RPMI8226 (cell line): ENCODE measurements around the gene NOBOX.
"Not testable (repeated sequence)": the region's sequence is repeated elsewhere in the genome, so short reads cannot be mapped to it uniquely, and the experiment has no call there.

Experiments used
- DNase-seq: peaks from one replicate; pipeline ENCODE4 v3.0.0-alpha.2; 2015

The NOBOX gene

DNA sequence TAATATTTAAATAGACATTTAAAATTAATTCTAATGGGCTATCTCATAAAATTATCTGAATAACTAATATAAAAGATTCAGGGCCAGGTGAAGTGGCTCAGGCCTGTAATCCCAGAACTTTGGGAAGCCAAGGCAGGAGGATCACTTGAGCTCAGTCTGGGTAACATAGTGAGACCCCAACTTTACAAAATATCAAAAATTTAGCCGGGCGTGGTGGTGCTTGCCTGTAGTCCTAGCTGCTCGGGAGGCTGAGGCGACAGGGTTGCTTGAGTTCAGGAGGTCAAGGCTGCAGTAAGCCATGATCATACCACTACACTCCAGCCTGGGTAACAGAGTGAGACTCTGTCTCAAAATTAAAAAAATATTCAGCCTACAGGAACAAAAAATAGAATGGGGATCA lies 12.5 kb downstream of the NOBOX start:
- DNase-seq, result no peak

DNA sequence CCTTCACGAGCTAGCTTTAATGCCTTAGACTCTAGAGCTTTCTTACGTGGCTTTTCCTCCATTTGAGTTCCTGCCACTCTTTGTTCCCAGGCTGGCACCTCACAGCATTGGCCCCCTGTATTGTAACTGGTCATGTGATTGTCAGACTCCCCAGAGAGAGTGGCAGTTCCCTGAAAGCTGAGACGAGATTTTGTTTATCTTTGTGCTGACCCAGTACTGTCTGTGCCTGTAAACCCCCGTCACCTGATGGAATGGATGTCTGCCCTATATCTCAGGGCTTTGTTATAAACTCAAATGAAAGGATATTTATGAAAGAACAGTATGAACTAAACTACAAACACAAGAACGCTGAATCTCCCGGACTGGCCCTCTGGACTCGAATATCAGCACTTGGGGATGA lies 13.0 kb downstream of the NOBOX start:
- DNase-seq, result no peak

DNA sequence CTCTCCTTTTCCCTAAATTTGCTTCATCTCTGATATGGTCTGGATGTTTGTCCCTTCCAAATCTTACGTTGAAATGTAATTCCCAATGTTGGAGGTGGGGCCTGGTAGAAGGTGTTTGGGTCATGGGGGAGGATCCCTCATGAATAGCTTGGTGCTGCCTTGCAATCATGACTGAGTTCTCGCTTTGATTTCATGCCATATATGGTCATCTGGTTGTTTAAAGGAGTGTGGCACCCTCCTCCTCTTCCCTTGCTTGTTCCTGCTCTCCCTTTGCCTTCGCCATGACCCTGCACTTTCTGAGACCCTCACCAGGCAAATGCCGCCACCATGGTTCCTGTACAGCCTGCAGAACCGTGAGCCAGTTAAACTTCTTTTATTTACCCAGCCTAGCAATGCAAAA lies 14.5 kb downstream of the NOBOX start:
- no peak for DNase-seq

DNA sequence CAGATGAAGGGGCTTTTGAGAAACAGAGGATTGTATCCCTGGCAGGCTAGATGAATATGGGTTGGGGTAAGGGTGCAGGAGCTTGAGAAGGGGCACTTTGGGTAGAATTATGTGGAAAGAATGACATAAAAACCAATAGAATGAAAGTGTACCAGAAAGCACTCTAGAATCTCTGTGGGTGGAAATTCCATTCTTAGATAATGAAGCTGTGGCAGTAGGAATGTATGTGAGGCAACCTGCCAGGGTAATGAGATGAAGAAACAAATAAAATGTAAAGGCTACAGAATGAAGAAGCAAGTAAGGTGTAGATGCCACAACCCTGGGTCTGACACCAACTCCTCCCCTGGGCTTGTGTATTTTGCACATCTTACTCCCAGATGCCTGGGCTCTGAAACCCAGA lies 16.8 kb downstream of the NOBOX start:
- no peak for DNase-seq

DNA sequence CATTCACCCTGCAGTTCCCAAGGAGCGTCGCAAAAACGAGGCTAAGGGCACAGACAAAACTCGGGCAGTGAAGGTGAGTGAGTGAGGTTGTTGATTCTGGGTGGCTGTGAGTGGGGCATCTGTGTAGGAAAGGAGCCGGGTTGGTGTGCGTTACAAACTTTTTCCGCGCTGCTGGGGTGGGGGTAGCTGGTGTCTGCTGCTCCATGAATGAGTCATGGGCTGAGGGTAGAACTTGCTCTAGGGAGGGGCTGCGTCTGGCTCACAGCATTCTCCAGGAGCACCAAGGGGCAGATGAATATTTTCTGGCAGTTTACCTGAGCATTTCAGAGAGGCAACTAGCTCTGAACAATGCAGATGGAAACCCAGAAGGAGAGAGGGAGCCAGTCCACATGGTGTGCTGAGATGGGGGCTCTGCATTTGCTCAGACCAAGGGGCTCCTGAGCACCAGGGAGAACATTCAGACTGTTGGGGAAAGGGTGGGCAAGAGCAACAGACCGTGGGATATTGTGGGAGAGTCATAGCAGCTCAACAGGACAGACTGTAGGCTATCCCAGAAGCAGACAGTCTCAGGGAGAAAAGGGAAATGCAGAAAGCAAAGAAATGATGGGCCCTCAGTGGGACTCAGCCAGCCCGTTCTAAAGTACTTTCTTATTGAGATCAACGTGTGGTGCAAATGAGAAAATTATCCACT lies 18.8 kb downstream of the NOBOX start:
- DNase-seq, result no peak

DNA sequence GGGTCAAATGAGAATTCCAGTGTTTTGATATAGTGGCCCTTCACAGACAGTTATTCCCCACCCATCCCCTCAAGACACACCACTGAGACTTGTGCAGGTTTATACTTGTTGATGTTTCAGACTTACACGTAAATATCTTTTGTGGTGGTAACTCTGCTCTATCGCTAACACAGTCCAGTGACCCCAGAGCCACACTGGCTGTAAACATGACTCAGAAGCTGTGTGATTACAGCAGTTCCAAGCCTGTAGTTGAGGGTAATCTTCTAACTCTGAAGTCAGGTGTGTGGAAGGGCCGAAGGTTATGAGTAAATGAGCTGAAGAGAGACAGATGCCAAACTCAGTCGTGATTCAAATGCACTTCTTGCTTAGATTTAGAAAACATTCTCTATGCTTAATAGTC lies 19.4 kb downstream of the NOBOX start:
- no peak for DNase-seq

DNA sequence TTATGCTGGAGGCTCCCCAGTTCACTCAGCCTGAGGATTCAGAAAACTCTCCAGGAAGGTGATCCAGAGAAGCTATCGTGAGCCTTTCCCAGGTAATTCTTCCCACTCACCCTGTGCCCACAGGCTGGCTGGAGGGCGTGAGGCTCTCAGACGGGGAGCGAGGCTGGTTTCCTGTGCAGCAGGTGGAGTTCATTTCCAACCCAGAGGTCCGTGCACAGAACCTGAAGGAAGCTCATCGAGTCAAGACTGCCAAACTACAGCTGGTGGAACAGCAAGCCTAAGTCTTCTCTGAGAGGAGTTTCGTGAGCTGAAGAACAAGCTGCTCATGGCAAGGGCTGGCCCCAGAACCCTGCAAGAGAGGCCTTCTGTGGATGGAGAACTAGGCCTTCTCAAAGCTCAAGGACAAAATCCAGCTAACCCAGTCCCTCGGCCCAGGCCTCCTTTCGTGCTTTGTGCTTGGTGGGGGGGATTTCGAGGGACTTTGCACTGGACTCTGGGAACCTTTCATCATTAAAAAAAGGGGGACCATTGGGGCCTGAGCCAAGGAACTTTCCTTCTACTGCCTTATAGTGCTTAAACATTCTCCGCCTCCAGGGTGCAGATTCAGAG lies 23.6 kb downstream of the NOBOX start:
- DNase-seq, result no peak

DNA sequence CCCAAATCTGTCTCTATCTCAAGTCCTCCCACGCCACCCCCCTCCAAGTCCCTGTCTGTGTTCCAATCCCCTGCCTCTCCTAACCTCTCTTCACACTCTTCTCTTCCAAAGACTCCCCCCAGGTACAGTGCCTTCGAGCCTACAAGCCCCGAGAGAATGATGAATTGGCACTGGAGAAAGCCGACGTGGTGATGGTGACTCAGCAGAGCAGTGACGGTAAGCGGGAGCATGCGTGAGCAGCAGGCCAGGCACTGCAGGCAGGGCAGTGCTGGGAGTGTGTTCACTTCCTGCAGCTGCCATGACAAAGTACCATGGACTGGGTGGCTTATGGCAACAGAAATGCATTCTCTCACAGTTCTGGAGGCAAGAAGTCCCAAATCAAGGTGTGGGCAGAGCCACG lies 24.8 kb downstream of the NOBOX start:
- DNase-seq, result no peak

DNA sequence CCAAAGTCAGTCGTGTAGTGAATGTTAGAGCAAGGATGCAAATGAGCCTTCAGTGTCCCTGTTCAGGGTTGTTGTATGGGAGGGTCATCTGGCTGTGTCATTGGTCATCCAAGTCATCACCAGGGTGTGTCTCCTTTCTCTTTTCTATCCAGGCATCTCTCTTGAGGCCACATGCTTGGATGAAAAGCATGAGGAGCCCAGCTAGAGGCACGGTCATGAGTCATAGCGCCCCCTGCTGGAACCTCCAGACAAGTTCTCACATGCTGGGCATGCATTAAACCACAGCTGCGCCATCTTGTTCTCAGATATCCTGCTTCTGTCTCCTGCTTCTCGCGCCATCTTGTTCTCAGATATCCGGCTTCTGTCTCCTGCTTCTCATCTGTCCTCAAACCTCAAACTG lies 34.3 kb downstream of the NOBOX start:
- not testable (repeated sequence) for DNase-seq

DNA sequence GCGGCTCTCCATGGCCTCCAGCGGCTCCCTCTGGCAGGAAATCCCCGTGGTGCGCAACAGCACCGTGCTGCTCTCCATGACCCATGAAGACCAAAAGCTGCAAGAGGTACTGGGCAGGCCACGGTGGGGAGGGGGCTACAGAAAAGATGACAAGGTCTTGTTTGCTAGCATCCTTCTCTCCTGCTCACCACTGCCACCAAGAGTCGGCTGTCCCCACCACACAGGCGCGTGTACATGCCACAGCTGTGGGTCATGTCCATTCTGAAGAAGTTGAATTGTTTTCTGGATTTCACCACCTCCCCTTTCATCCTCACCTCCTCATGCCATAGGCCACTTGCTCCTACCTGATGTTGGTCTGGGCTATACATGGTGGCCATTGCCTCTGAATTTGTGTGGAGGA lies 36.2 kb downstream of the NOBOX start:
- DNase-seq, result not testable (repeated sequence)

DNA sequence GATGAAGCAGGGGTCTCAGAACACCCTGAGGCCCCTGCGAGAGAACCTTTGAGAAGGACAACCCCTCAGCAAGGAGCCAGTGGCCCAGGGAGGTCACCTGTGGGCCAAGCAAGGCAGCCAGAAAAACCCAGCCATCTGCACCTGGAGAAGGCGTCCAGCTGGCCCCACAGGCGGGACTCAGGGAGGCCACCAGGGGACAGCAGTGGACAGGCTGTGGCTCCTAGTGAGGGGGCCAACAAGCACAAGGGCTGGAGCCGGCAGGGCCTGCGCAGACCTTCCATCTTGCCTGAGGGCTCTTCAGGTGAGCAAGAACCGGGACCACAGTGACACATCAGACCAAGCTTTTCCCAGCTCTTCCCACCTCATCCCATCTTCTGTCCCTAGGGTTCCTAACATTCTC lies 38.0 kb downstream of the NOBOX start:
- not testable (repeated sequence) for DNase-seq

DNA sequence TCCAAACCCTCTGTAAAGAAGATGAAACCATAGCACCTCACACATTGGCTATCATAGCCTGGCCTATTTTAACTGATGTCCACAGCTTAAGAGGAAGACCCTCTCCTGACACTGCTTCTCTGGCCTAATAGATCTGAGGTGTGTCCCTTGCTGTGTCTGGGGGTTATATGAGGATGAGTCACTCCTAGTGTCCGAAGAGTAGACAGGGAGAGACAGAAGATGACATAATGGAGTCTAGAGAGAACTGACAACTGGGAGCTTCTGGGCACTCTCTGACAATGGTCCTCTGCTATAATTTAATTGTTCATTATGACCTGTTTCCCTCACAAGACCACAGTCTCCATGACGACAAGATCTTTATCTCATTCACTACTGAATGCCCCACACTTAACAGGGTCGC lies 41.4 kb downstream of the NOBOX start:
- DNase-seq, result not testable (repeated sequence)

DNA sequence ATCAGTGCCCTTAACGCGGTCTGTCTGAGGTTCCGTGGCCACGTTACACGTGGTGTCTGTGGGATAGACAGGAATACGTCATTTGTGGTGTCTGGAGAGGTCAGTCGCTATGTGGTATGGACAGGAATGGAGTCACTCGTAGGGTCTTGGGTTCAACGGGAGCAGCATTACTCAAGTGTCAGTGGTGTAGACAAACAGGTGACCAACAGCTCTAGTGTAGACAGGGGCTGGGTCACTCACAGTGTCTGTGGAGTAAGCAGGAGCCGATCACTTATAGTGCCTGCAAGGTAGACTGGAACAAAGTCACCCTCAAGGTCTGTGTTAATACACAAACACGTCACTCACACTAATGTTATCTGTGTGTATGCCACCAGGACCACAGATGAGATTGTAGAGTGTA lies 46.6 kb downstream of the NOBOX start:
- DNase-seq, result not testable (repeated sequence)

DNA sequence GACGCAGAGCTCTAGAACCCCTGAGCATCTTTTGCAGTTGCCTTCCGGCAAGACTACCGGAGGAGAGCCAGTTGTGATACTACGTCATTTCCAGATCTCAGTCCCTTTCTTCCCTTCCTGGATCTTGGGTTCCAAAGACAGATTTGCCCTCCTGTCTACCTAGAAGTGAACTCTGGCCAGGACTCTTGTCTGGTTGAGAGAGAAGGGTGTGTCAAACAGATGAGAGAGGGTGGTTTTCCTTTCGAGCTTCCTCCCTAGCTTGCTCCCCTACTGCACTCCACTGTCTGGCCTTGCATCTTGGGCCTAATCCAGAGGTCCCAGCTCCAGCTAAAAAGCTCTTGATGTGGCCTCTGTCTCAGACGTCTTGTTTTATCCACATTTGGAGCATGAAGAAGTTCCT lies 47.3 kb downstream of the NOBOX start:
- DNase-seq, result not testable (repeated sequence)

DNA sequence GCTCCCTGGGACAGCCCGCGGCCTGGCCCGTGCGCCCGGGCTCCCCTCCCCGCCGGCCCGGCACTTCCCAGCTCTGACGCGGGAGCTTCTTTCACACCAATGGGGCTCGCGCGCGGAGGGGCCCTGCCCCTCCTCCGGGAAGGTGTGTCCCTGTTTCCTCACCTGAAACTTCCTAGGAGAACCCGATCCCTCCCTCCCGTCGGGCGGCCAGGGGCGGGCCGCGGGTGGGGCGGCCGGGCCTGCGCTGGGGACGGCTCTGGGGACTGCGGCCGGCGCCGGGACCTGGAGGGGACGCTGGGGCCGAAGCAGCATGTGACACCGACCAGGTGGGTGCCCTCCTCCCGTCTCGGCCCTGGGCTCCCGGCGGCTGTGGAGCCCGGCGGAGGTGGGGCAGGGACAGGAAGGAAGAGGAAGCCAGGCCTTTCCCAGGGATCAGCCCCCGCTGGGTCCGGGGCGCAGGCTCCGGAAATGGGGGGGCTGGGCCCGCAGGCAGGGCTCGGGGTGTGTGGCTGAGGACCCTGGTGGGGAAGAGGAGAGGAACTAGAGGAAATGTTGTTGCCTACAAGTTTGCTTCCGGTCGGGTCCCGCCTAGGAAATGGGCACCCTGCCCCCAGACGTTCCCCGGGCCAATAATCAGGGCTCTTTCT lies 48.2 kb downstream of the NOBOX start, which contains the start of gene ARHGEF5:
Gene ARHGEF5, plus strand, starts transcription at position 227 of the 647 bp plus-strand sequence. CDS start 7,268 bp downstream, outside the sequence.
- DNase-seq, result not testable (repeated sequence)

DNA sequence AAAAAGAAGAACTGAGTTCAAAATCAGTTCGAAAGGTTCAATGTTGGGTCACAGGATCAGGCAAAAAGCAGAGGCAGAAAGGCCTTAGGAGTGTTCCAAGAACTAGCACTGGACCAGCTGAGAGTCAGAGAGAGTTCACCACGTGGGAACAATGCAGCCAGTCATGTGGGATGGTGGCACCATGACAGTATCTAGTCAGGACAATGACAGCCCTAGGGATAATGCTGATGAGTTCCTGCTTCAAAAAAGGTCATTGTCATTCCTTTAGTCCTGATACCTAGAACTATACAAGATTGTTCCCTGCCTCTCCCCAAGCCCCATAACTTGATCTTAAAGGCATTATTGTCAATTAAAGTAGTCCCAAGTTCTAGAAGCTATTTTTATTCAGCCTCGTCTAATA lies 51.8 kb downstream of the NOBOX start:
- not testable (repeated sequence) for DNase-seq

DNA sequence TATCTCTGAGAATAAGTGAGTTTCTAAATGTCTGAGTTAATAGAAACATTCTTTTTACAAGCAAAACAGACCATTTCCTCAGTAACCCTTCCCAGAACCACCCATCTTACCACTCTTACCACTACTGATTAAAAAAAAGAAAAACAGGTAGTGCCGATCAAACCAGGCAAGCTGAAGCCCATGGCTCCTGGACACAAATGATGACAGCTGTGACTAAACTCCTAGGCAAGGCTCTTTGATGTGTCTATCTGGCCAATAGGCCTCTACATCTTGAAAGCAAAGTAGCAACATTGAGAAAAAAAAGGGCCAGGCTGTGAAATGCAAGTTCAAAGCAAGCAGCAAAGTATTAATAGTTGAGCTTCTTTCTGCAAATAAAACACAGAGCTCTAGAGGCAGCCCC lies 54.9 kb downstream of the NOBOX start:
- not testable (repeated sequence) for DNase-seq
